NCI-H226 (cell line): ENCODE data around the gene GFI1.
"Not testable (repeated sequence)": the region's sequence is repeated elsewhere in the genome, so short reads cannot be mapped to it uniquely, and the experiment has no call there.

ENCODE experiments used
- DNase-seq: peaks from one replicate; pipeline ENCODE4 v3.0.0-alpha.2; 2015

Gene GFI1

GRCh38 chr1:92486251-92487077, at the start of gene GFI1:
GFI1 (minus strand) TSS chr1:92486925; CDS start chr1:92483487, 3,438 bp downstream.
- no peak for DNase-seq

DNA sequence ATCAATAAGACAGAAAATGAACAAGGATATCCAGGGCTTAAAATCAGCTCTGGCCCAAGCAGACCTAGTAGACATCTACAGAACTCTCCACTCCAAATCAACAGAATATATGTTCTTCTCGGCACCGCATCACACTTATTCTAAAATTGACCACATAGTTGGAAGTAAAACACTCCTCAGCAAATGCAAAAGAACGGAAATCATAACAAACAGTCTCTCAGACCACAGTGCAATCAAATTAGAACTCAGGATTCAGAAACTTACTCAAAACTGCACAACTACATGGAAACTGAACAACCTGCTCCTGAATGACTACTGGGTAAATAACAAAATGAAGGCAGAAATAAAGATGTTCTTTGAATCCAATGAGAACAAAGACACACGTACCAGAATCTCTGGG, 45.6 kb upstream of the GFI1 start:
- DNase-seq, result not testable (repeated sequence)

DNA sequence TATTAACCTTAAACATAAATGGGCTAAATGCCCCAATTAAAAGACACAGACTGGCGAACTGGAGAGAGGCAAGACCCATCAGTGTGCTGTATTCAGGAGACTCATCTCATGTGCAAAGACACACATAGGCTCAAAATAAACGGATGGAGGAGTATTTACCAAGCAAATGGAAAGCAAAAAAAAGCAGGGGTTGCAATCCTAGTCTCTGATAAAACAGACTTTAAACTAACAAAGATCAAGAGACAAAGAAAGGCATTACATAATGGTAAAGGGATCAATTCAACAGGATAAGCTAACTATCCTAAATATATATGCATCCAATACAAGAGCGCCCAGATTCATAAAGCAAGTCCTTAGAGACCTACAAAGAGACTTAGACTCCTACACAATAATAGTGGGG, 45.2 kb upstream of the GFI1 start:
- DNase-seq, result not testable (repeated sequence)

DNA sequence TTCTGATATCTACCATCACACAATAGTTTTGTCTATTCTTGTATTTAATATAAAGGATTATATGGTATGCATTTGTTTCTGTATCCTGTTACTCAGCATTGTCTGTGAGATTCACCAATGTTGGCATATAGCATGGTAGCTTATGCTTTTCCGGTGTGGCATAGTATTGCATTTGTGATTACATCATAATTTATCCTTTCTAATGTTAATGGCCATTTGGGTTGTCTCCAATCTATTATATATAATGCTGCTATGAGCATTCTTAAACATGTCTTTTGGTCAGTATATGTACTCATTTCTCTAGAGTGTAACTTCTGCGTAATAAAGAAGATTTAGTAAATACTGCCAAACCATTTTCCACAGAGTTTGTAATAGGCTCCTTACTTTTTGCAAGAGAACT, 40.9 kb upstream of the GFI1 start:
- no peak for DNase-seq

GRCh38 chr1:92524944-92525590, 38.3 kb upstream of the GFI1 start:
- DNase-seq, result not testable (repeated sequence)

DNA sequence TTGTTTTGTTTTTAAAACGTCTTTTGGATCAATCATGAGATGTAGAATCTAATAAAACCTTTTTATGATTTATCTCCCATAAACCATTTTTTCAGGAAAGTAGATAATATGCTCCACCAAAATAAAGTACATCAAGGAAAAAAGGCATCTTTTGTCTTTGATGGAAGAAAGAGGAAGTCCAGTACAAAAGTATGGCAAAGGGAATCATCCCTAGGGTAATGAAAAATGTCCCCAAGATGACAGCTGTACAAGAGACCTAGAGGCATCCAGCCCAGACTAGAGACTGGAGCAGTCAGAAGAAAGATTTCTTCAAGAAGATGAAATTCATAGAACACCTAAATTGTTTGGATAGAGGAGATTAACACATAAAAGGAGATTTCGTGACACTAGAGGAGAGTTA, 32.3 kb upstream of the GFI1 start:
- no peak for DNase-seq

GRCh38 chr1:92516574-92516973, 29.8 kb upstream of the GFI1 start:
- DNase-seq, result no peak

DNA sequence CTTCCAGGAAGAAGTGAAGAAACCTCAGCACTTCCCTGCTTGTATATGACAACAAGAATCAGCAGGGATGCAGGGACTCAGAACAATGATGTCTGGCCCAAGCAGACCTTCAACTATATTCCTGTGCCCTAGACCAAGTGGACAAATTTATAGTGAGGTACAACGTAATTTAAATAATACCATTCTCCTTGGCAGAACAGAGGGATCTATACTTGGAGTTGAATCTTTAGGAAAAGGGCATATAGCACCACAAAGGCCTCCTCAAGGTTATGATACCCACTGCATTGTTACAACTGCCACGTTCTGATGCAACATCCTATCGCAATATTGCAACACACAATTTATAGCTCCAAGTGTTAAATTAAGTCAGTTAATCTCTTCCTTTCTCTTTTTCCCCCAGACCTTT, 29.1 kb upstream of the GFI1 start:
- DNase-seq, result no peak

- DNase-seq, result no peak
Measured at GRCh38 chr1:92511541-92511940, 24.8 kb upstream of the GFI1 start.

- no peak for DNase-seq
Measured at GRCh38 chr1:92509619-92510018, 22.9 kb upstream of the GFI1 start.

GRCh38 chr1:92505015-92505692, 18.4 kb upstream of the GFI1 start:
- no peak for DNase-seq

GRCh38 chr1:92504291-92505014, 17.7 kb upstream of the GFI1 start:
- DNase-seq, result no peak

DNA sequence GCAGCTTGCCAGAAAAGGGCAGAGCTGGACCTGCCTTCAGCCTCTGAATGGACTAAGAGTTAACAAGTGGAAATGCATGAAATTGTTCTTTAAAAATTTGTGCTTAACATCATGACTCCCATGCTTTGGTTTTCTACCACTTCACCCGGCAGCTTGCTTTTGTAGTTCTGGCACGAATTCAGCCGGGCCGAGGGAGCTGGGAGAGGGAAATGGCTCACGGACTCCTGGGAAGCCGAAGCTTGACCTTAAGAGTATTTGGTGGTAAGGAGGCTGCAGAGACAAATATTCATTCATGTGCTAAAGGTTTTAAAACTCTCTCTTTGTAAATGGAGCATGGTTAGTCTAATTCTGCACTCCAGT, 17.2 kb upstream of the GFI1 start:
- no peak for DNase-seq

DNA sequence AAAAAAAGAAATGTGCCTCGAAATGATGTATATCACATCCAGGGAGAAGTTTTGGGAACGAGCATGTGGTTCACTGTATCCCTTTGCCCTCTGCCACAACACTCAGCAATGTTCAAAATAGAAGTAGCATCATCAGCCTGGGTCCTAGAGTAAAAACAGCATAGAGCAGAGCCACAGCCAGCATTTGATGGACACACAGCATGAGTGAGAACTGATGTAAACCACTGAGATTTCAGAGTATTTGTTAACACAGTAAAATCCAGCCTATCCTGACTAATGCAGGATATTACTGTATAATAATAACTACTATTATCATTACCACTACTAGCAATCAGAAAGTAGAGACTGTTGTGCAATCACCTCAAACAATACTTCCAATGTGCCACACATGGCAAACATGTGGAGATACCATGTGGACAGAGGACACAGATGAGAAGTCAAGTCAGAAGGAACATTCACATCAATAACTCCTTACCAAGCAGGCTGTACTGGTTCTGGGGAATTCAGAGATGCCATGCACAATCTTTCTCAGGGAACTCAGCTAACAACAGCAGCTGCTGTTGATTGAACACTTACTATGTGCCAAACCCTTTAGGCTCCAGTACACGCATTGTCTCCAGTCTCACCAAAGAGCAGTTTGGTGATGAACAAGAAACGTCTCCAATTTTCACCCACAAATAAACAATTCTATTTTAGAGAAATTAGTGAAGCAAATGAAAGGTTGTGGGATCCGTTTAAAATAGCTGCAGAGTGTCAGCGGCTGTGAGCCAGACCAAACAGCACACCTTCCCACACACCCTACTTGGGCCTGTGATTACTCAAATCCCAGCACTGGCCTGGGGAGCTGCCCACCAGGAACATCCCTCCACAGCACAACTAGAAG, 16.6 kb upstream of the GFI1 start:
- no peak for DNase-seq

DNA sequence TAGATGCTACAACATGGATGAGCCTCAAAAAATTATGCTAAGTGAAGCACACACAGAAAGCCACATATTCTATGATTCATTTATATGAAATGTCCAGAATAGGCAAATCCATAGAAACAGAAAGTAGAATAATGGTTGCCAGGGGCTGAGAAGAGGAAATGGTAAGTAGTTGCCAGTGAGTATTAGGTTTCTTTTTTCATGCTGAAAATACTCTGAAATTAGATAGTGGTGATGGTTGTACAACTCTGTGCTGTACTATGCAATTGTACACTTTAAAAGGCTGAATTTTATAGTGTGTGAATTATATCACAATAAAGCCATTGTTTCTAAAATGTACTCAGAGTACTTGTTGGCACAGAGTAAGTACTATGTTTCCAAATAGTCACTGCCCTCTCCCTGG, 15.5 kb upstream of the GFI1 start:
- peak; percentile 37 for DNase-seq

DNA sequence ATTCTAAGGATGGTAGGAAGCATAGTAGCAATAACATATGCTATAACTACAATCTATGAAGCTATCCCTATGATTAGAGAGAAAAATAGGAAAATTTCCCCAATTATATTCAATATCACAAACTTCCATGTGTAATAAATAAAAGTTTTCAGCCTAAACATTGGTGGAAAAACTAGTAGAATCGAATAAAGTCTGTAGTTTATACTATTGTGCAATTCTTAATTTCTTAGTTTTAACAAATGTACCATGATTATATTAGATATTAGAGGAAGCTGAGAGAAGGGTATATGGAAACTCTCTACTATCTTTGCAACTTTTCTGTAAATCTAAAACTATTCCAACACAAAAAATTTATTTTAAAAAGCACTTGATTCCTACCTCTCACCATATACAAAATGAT, 13.8 kb upstream of the GFI1 start:
- DNase-seq, result no peak

DNA sequence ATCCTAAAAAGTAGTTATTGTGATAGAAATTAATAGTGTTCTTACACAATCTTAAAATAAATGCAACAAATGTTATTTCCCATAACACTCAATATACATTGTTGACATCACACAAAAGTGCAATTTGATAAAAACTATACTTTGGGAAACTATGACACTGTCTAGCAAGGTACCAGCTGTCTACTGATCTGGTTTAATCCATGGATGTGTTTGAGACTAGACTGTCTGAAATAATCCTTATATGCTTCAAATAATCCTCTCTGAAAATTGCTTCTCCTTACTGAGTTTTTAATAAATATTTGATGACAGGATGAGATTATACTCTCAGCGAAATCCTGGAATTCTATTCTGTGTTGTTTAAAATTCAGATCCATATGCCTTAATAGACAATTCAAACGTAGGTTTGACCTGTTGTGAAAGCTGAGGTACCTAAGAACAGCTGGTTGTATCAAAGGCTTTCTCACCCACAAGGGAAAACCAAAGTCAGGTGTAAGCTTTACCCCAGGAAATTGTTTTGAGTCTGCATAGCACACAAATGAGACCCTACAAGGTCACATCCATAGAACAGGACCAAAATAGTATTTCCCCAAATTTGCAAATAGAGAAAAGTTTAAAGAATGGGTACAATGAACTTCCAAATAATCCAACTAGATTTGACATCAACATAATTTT, 8.8 kb upstream of the GFI1 start:
- no peak for DNase-seq

DNA sequence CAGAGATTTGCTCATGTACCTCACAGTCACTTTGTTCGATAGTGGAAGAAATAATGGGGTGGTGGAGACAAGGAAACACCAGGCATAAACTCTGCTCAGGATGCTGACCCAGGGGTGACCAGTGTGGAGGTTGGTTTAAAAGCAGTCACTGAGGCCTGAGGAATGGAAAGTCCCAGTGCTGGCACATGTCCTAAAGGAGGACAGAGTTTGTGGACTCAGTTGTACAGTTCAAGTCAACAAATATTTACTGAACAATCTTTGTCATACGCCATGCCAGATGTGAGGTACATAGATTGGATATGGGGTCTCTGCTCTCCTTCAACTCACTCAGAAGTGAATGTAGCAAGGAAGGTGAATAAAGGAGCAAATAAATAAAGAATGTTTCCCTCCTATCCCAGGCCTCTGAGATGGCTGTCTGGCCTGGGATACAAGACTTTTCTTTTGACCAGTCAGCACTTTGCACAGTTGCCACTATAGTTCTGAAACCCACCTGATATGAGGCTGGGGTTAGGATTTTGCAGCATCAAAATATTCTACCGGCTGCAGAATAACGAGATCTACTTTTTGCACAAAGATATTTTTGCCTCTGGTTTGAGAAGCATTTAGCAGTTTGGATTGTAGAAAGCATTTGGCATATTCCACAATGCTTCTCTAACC, 7.9 kb upstream of the GFI1 start:
- DNase-seq, result no peak

GRCh38 chr1:92493139-92493538, 6.4 kb upstream of the GFI1 start:
- DNase-seq, result no peak

DNA sequence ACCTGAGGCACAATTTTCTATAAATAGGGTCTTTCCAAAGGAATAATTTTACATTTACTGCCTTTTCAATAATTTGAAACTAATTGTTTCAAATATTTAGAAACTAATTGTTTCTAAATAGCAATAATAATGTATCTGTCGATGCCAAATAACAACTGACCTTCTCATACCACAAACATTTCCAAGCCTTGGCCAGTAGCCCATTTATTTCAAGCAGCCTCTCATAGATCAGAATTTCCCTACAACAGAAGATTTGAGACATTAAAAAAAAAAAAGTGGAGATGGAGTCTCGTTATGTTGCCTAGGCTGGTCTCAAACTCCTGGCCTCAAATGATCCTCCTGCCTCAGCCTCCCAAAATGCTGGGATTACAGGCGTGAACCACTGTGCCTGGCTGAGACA, 2.1 kb upstream of the GFI1 start:
- DNase-seq, result peak; percentile 24

DNA sequence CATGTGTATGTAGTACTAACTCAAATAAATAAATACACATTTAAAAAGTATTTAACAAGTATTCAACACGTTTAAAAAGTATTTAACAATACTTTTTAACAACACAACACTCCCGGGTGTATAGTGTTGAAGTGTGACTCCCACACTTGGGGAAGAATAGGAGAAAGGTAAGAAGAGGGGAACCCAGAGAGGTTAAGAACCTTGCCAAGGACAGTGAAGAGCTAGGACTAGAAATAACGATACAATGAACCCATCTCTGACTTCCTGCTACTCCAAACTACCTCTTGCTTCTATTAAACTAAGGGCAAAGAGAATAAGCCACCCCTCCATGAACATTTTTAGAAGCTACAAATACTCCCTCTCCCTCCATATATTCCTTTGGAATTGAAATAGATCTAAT, 1.7 kb upstream of the GFI1 start:
- no peak for DNase-seq
